Measurements from ENCODE around the gene TMED6.

Gene TMED6

DNA sequence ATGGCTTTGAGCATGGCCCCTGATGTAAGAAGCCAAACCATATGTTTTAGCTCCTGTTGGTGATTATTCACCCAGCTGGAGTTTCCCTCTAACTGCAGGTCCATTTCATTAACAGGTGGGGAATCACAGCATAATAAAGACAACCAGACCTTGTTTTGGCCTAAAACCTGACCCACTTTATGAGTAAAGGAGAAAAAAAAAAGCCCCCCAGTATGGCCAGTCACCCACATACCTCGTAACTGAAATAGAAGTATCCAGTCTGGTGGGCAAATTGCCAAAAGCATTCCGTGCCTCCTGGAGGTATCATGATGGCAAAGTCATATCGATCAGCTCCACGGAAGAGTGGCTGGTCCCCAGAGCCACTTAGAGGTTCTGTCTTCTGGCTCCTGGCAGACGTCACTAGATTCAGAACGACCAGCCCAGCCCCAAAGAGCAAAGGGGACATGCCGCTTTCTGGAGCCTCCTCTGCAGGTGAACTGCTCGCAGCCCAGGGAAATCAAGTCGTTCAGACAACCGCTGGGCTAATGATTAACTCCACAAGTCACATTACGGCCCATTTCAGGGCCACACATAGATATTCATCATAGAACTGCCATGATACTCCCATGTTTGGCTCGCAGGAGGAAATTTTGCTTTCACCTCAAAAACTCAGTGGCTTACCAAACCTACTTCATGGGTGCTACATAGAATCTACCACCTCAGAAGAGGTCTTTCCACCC lies at the start of gene TMED6:
Gene TMED6, minus strand, starts transcription at position 478 of the 719 bp plus-strand sequence. Its CDS starts 33 bp downstream, at position 445.
- FAIRE-seq: no peak

GRCh38 chr16:69399361-69399760 lies 47.8 kb upstream of the TMED6 start:
- DNase-seq (ENCODE audit: insufficient read length, low spot score) (no peak), FAIRE-seq (peak; percentile 18)

More for the DNA sequence above, at the start of gene TMED6:
- DNase-seq (ENCODE audit: insufficient read length, low spot score): no peak

GRCh38 chr16:69397821-69398521 lies 46.4 kb upstream of the TMED6 start:
- peak; percentile 53 for FAIRE-seq

GRCh38 chr16:69396187-69397061 lies 44.8 kb upstream of the TMED6 start:
- FAIRE-seq (peak; percentile 93), DNase-seq (ENCODE audit: insufficient read length, low spot score) (no peak)

More at GRCh38 chr16:69397821-69398521, 46.4 kb upstream of the TMED6 start:
- no peak for DNase-seq (ENCODE audit: insufficient read length, low spot score)

- FAIRE-seq (no peak), DNase-seq (ENCODE audit: insufficient read length, low spot score) (no peak)
Measured at GRCh38 chr16:69395859-69396186, 44.2 kb upstream of the TMED6 start.

DNA sequence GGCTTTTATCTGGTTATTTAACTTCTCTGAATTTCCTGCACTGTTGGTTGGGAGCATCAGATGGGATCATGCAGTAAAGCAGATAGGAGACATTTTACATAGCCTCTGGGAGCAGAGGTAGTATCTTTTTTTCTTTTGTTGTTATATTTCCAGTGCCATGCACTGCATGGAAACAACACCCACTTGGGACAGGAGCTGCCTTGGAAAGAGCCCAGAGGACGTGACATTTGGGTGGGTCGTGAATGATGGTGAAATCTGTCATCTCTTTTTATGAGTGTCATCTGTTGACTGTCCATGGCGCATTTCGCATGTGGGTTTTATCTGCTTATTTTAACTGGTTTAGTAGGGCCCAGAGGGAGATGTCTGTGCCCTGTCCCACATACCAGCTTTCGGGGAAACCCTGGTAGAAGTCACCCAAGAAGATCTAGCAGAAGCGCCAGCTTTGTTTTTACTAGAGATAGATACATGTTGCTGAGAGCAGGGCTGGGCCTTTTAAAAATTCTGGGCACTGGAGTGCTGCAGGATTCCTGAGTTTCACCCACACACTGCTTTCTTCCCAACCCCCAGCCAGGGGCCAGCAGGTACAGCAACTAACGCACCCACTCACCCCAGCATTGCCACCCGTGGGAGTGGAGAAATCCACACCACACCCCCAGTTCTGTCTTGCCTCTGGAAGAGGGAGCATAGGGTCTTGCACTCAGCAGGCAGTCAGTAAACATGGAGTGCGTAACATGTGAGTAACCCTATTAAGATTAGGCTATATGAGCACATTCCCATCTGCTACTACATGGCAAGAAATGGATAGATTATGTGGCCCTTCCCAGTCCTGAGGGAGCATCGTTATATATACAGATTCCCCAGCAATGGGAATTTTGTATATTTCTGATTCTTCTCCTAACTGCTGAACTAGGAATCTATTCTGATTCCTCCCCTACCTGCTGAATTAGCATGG lies 42.6 kb upstream of the TMED6 start:
- no peak for DNase-seq (ENCODE audit: insufficient read length, low spot score)
- no peak for FAIRE-seq

GRCh38 chr16:69386596-69386995 lies 35.0 kb upstream of the TMED6 start:
- no peak for FAIRE-seq

DNA sequence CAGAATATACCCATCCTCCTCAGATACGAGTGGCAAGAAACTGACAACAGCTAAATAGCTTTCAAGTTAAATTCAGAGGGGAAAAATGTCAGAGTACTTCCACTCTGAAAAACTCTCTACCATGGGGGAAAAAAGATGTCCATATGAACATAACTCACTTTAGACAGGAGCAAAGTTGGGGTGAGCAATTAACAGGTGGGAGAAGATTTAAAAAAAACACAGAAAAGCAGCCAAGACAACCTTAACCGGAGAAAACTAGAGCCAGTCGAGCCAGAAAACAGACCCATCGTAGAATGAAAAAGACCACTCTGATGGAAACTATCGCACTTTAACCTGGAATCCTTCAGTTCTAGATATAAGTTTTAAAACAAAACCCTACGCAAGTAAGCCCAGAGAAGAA lies 33.4 kb upstream of the TMED6 start:
- FAIRE-seq (peak; percentile 31), DNase-seq (ENCODE audit: insufficient read length, low spot score) (no peak)

More at GRCh38 chr16:69386596-69386995, 35.0 kb upstream of the TMED6 start:
- DNase-seq (ENCODE audit: insufficient read length, low spot score): no peak

GRCh38 chr16:69382421-69382820 lies 30.8 kb upstream of the TMED6 start:
- FAIRE-seq (no peak), DNase-seq (ENCODE audit: insufficient read length, low spot score) (no peak)

DNA sequence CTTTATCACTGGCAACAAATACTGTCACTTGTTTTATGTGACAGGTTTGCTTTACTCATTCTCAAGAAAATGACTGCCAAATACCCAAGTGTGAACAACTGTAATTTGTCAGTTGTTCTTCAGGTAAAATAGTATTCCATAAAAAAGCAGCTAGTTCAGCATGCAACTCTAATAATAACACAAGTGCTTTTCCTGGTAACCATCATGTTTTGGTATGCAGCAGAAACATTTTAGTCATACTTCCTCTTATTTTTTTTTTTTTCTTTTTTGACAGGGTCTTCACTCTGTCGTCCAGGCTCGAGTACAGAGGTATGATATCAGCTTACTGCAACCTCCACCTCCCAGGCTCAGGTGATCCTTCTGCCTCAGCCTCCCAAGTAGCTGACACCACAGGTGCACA lies 29.6 kb upstream of the TMED6 start:
- DNase-seq (ENCODE audit: insufficient read length, low spot score) (no peak), FAIRE-seq (no peak)

GRCh38 chr16:69378760-69379159 lies 27.2 kb upstream of the TMED6 start:
- FAIRE-seq (no peak), DNase-seq (ENCODE audit: insufficient read length, low spot score) (no peak)

- FAIRE-seq: no peak
Measured at GRCh38 chr16:69378036-69378435, 26.4 kb upstream of the TMED6 start.

DNA sequence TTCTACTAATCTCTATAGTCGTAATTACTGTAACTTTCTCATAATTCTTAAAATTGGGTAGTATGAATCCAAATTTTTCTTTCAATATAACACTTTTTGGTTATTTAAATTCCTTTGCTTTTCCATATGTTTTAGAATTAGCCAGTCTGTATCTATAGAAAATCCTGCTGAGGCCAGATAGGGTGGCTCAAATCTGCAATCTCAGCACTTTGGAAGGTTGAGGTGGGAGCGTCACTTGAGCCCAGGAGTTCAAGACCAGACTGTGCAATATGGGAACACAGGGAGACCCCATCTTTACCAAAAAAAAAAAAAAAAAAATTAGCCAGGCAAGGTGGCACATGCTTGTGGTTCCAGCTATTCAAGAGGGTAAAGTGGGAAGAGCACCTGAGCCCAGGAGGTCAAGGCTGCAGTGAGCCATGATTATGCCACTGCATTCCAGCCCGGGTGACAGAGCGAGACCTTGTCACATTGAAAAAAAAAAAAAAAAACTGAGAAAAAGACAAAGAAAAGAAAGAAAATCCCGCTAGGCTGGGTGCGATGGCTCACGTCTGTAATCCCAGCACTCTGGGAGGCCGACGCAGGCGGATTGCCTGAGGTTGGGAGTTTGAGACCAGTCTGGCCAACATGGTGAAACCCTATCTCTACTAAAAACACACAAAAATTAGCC lies 24.9 kb upstream of the TMED6 start:
- FAIRE-seq (no peak), DNase-seq (ENCODE audit: insufficient read length, low spot score) (no peak)

More at GRCh38 chr16:69378036-69378435, 26.4 kb upstream of the TMED6 start:
- DNase-seq (ENCODE audit: insufficient read length, low spot score): no peak

DNA sequence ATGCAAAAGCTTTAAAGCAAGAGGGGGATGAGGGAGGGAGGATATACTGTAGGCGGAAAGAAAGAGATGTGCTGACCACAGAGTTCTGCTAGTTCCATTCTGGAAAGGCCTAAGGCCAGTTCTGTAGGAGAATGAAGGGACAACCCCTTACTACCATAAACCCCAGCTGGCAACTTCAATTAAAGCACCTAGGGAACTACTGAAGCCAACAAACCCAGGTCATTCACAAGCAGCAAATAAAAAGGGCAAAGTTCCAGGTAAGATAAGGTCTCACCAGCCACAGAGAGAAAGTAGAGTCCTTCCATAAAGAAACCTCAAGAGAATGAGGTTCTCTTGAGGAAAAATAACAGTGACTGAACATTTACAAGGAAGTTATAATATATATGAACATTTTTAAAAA lies 21.4 kb upstream of the TMED6 start:
- no peak for FAIRE-seq

DNA sequence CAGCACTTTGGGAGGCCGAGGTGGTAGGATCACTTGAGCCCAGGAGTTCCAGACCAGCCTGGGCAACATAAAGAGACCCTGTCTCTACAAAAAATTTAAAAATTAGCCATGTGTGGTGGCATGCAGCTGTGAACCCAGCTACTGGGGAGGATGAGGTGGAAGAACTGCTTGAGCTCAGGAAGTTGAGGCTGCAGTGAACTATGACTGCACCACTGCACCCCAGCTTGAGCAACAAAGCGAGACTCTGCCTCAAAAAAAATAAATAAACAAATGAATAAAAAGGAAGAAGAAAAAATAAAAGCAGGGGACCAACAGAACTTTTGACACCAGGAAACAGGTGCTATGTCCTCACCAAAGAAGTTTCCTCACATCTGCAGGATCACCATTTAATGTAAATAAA lies 20.0 kb upstream of the TMED6 start:
- no peak for FAIRE-seq

More for the DNA sequence above, 21.4 kb upstream of the TMED6 start:
- no peak for DNase-seq (ENCODE audit: insufficient read length, low spot score)

DNA sequence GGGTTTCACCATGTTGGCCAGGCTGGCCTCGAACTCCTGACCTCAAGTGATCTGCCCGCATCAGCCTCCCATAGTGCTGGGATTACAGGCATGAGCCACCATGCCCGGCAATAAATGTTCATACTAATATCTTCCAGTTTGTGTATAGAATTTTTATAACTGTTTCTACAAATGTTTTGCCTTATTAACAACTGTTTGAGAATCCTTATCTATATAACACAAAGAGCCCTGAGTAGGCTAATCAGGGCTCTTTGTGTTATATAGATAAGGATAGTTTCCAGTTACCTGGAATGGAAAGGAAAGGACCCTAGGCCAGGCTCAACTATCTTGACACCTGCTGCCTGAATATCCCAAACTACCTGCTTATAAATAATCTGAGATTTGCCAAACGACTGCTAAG lies 17.3 kb upstream of the TMED6 start:
- FAIRE-seq: no peak
- DNase-seq (ENCODE audit: insufficient read length, low spot score): no peak

More for the DNA sequence above, 20.0 kb upstream of the TMED6 start:
- DNase-seq (ENCODE audit: insufficient read length, low spot score): no peak

- DNase-seq (ENCODE audit: insufficient read length, low spot score) (no peak), FAIRE-seq (no peak)
Measured at GRCh38 chr16:69367980-69368379, 16.4 kb upstream of the TMED6 start.

DNA sequence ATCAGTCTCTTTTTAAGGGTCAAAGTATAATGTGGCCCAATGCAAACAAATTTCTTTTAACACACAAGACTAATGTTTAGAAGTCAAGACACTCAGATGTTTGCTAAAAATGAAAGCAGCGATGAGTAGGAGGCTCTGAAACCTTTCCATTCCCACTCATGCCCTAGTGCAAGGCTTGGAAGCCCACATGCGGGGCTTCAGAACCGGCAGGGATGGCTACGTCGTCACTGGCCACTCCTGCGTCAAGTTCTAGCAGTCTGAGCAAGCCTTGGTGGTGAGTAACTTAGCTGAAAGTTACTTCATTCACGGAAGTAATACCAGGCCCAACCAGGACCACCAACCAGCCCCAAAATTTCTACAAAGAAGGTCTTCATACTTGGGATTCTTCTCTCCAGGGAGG lies 14.8 kb upstream of the TMED6 start:
- FAIRE-seq (no peak), DNase-seq (ENCODE audit: insufficient read length, low spot score) (no peak)

- DNase-seq (ENCODE audit: insufficient read length, low spot score) (no peak), FAIRE-seq (no peak)
Measured at GRCh38 chr16:69365901-69366300, 14.3 kb upstream of the TMED6 start.

GRCh38 chr16:69364088-69364487 lies 12.5 kb upstream of the TMED6 start:
- DNase-seq (ENCODE audit: insufficient read length, low spot score) (no peak), FAIRE-seq (no peak)
